Measurements from ENCODE around the gene JARID2.

The JARID2 gene

GRCh38 chr6:15250187-15251168, 4.6 kb downstream of the JARID2 start:
- Histone ChIP-seq H3K4me1 (ENCODE audit: insufficient read depth, low read length) (peaks cover 6% of the 10 kb centered on the region), H3K27me3 (ENCODE audit: insufficient read depth, low read length) (no peaks in the 10 kb centered on the region), H3K36me3 (ENCODE audit: insufficient read depth, low read length) (no peaks in the 10 kb centered on the region), H3K4me3 (ENCODE audit: low read length) (no peak overlapping the region), H3K9me3 (ENCODE audit: low read length) (no peaks in the 10 kb centered on the region), H2AFZ (ENCODE audit: low read depth, low read length) (no peak overlapping the region)

- peaks cover 12% of the 10 kb centered on the region for H3K4me1 ChIP-seq (ENCODE audit: insufficient read depth, low read length)
- no peaks in the 10 kb centered on the region for H3K9me3 ChIP-seq (ENCODE audit: low read length)
- no peak overlapping the region for H3K4me3 ChIP-seq (ENCODE audit: low read length)
Measured at GRCh38 chr6:15252195-15252594, 6.3 kb downstream of the JARID2 start.

GRCh38 chr6:15253203-15254022, 7.5 kb downstream of the JARID2 start:
- no peak overlapping the region for H3K4me3 ChIP-seq (ENCODE audit: low read length)
- H2AFZ ChIP-seq (ENCODE audit: low read depth, low read length), result no peak overlapping the region
- no peaks in the 10 kb centered on the region for H3K36me3 ChIP-seq (ENCODE audit: insufficient read depth, low read length)
- no peaks in the 10 kb centered on the region for H3K9me3 ChIP-seq (ENCODE audit: low read length)
- H3K4me1 ChIP-seq (ENCODE audit: insufficient read depth, low read length), result peaks cover 15% of the 10 kb centered on the region
- H3K27me3 ChIP-seq (ENCODE audit: insufficient read depth, low read length), result no peaks in the 10 kb centered on the region

More at GRCh38 chr6:15252195-15252594, 6.3 kb downstream of the JARID2 start:
- no peak overlapping the region for H2AFZ ChIP-seq (ENCODE audit: low read depth, low read length)
- H3K27me3 ChIP-seq (ENCODE audit: insufficient read depth, low read length), result no peaks in the 10 kb centered on the region
- no peaks in the 10 kb centered on the region for H3K36me3 ChIP-seq (ENCODE audit: insufficient read depth, low read length)

- H3K4me3 ChIP-seq (ENCODE audit: low read length), result no peak overlapping the region
- no peaks in the 10 kb centered on the region for H3K9me3 ChIP-seq (ENCODE audit: low read length)
- peaks cover 15% of the 10 kb centered on the region for H3K4me1 ChIP-seq (ENCODE audit: insufficient read depth, low read length)
- no peak overlapping the region for H2AFZ ChIP-seq (ENCODE audit: low read depth, low read length)
- no peaks in the 10 kb centered on the region for H3K27me3 ChIP-seq (ENCODE audit: insufficient read depth, low read length)
- H3K36me3 ChIP-seq (ENCODE audit: insufficient read depth, low read length), result no peaks in the 10 kb centered on the region
Measured at GRCh38 chr6:15254070-15254975, 8.5 kb downstream of the JARID2 start.

GRCh38 chr6:15255481-15255880, 9.6 kb downstream of the JARID2 start:
- no peaks in the 10 kb centered on the region for H3K9me3 ChIP-seq (ENCODE audit: low read length)
- H3K36me3 ChIP-seq (ENCODE audit: insufficient read depth, low read length), result no peaks in the 10 kb centered on the region
- H3K4me1 ChIP-seq (ENCODE audit: insufficient read depth, low read length), result peaks cover 22% of the 10 kb centered on the region
- no peak overlapping the region for H3K4me3 ChIP-seq (ENCODE audit: low read length)
- no peak overlapping the region for H2AFZ ChIP-seq (ENCODE audit: low read depth, low read length)
- no peaks in the 10 kb centered on the region for H3K27me3 ChIP-seq (ENCODE audit: insufficient read depth, low read length)

GRCh38 chr6:15255909-15256395, 10.1 kb downstream of the JARID2 start:
- Histone ChIP-seq H2AFZ (ENCODE audit: low read depth, low read length) (no peak overlapping the region), H3K27me3 (ENCODE audit: insufficient read depth, low read length) (no peaks in the 10 kb centered on the region), H3K4me3 (ENCODE audit: low read length) (no peak overlapping the region), H3K36me3 (ENCODE audit: insufficient read depth, low read length) (no peaks in the 10 kb centered on the region), H3K4me1 (ENCODE audit: insufficient read depth, low read length) (peaks cover 27% of the 10 kb centered on the region), H3K9me3 (ENCODE audit: low read length) (no peaks in the 10 kb centered on the region)

- no peak overlapping the region for H3K4me3 ChIP-seq (ENCODE audit: low read length)
- peaks cover 30% of the 10 kb centered on the region for H3K4me1 ChIP-seq (ENCODE audit: insufficient read depth, low read length)
- H3K27me3 ChIP-seq (ENCODE audit: insufficient read depth, low read length), result no peaks in the 10 kb centered on the region
- no peaks in the 10 kb centered on the region for H3K9me3 ChIP-seq (ENCODE audit: low read length)
- no peak overlapping the region for H2AFZ ChIP-seq (ENCODE audit: low read depth, low read length)
- no peaks in the 10 kb centered on the region for H3K36me3 ChIP-seq (ENCODE audit: insufficient read depth, low read length)
Measured at GRCh38 chr6:15256538-15257271, 10.8 kb downstream of the JARID2 start.

- Histone ChIP-seq H3K36me3 (ENCODE audit: insufficient read depth, low read length) (no peaks in the 10 kb centered on the region), H3K4me1 (ENCODE audit: insufficient read depth, low read length) (peaks cover 30% of the 10 kb centered on the region), H3K9me3 (ENCODE audit: low read length) (no peaks in the 10 kb centered on the region), H3K4me3 (ENCODE audit: low read length) (no peak overlapping the region), H3K27me3 (ENCODE audit: insufficient read depth, low read length) (no peaks in the 10 kb centered on the region), H2AFZ (ENCODE audit: low read depth, low read length) (no peak overlapping the region)
Measured at GRCh38 chr6:15257357-15258132, 11.7 kb downstream of the JARID2 start.

GRCh38 chr6:15259766-15260098, 13.9 kb downstream of the JARID2 start:
- Histone ChIP-seq H3K4me1 (ENCODE audit: insufficient read depth, low read length) (peaks cover 49% of the 10 kb centered on the region), H3K36me3 (ENCODE audit: insufficient read depth, low read length) (no peaks in the 10 kb centered on the region), H3K9me3 (ENCODE audit: low read length) (no peaks in the 10 kb centered on the region), H3K27me3 (ENCODE audit: insufficient read depth, low read length) (no peaks in the 10 kb centered on the region), H3K4me3 (ENCODE audit: low read length) (no peak overlapping the region), H2AFZ (ENCODE audit: low read depth, low read length) (no peak overlapping the region)

- H3K9me3 ChIP-seq (ENCODE audit: low read length), result no peaks in the 10 kb centered on the region
- H3K4me3 ChIP-seq (ENCODE audit: low read length), result no peak overlapping the region
- no peaks in the 10 kb centered on the region for H3K27me3 ChIP-seq (ENCODE audit: insufficient read depth, low read length)
- peaks cover 54% of the 10 kb centered on the region for H3K4me1 ChIP-seq (ENCODE audit: insufficient read depth, low read length)
- no peaks in the 10 kb centered on the region for H3K36me3 ChIP-seq (ENCODE audit: insufficient read depth, low read length)
- H2AFZ ChIP-seq (ENCODE audit: low read depth, low read length), result no peak overlapping the region
Measured at GRCh38 chr6:15260099-15260821, 14.4 kb downstream of the JARID2 start.

- Histone ChIP-seq H3K27me3 (ENCODE audit: insufficient read depth, low read length) (no peaks in the 10 kb centered on the region), H3K4me1 (ENCODE audit: insufficient read depth, low read length) (peaks cover 81% of the 10 kb centered on the region), H3K36me3 (ENCODE audit: insufficient read depth, low read length) (no peaks in the 10 kb centered on the region), H3K4me3 (ENCODE audit: low read length) (no peak overlapping the region), H3K9me3 (ENCODE audit: low read length) (no peaks in the 10 kb centered on the region), H2AFZ (ENCODE audit: low read depth, low read length) (no peak overlapping the region)
Measured at GRCh38 chr6:15263780-15264374, 18.0 kb downstream of the JARID2 start.

Data from neuron (in vitro differentiated cells).